Caco-2 (cell line): Measurements from ENCODE around the gene IL12RB1. TPM values are rescaled to one million over a fixed set of nuclear protein-coding genes. Genes with fewer than 3 reads are reported as not detected.
A peak's percentile ranks its signal among the peaks of the same experiment; 100 is the strongest.

Experiments used
- BruUV-seq: library from RNA; stranded (reverse); fragments of 400-500 nt; replicated peaks from 2 replicates; lab custom pipeline; 2021; lab: Mats Ljungman, UMichigan
- CTCF ChIA-PET: fragments of 300-600 bp; sonication (Branson Sonifier 250); formaldehyde crosslinking; loops from one replicate; lab custom pipeline; 2022; ENCODE audit warnings: antibody characterized with exemption; lab: Charles Lee
- POLR2A ChIA-PET: fragments of 300-600 bp; sonication (Branson Sonifier 250); formaldehyde crosslinking; loops from one replicate; lab custom pipeline; 2022; ENCODE audit warnings: antibody characterized with exemption; lab: Charles Lee
- DNase-seq, 2 experiments: peaks; one replicate each; pipeline versions ENCODE4 v3.0.0 to v3.0.0-alpha.2; 2020 to 2022
- H3K27me3 ChIP-seq: replicated peaks from 2 replicates; pipeline ENCODE4 v1.6.0; 2011; ENCODE audit warnings: low read length; ENCODE audit not compliant: control insufficient read depth, insufficient read depth
- H3K36me3 ChIP-seq: 2 replicates; pipeline ENCODE4 v1.5.1; 2011; ENCODE audit warnings: low read length; ENCODE audit not compliant: control insufficient read depth, insufficient read depth
- H3K4me1 ChIP-seq: fragments of 250-450 bp; sonication (Bioruptor Pico); 2 replicates; pipeline ENCODE4 v1.5.1; 2020; ENCODE audit warnings: mild to moderate bottlenecking
- H3K4me3 ChIP-seq: 2 replicates; pipeline ENCODE4 v1.5.1; 2011; ENCODE audit warnings: low read depth, mild to moderate bottlenecking, control low read depth, low read length
- H3K9me3 ChIP-seq: fragments of 250-450 bp; sonication (Bioruptor Pico); 2 replicates; pipeline ENCODE4 v1.5.1; 2020; ENCODE audit warnings: mild to moderate bottlenecking, moderate library complexity
- H3K27ac Mint-ChIP-seq: one replicate; pipeline ENCODE4 v1.8.0; 2022; ENCODE audit warnings: mixed read lengths; ENCODE audit not compliant: unreplicated experiment
- H3K27me3 Mint-ChIP-seq: one replicate; pipeline ENCODE4 v1.8.0; 2022; ENCODE audit warnings: mixed read lengths; ENCODE audit not compliant: insufficient read depth, unreplicated experiment
- H3K36me3 Mint-ChIP-seq: one replicate; pipeline ENCODE4 v1.8.0; 2022; ENCODE audit warnings: mild to moderate bottlenecking, mixed read lengths; ENCODE audit not compliant: insufficient read depth, unreplicated experiment
- H3K4me1 Mint-ChIP-seq: one replicate; pipeline ENCODE4 v1.8.0; 2022; ENCODE audit warnings: low read depth, mixed read lengths; ENCODE audit not compliant: unreplicated experiment
- H3K4me3 Mint-ChIP-seq: one replicate; pipeline ENCODE4 v1.8.0; 2022; ENCODE audit warnings: mild to moderate bottlenecking, moderate library complexity, mixed read lengths; ENCODE audit not compliant: unreplicated experiment
- H3K9me3 Mint-ChIP-seq: one replicate; pipeline ENCODE4 v1.8.0; 2022; ENCODE audit warnings: mixed read lengths; ENCODE audit not compliant: unreplicated experiment
- CTCF ChIP-seq, 2 experiments: fragments of 200-600 bp in 1 of 2; IDR thresholded peaks; 1 replicate in 1 of 2; 2 replicates in 1 of 2; pipeline versions ENCODE4 v1.5.1 to v1.8.0; 2011 to 2022; ENCODE audit warnings: antibody characterized with exemption in 1 of 2, control low read depth in 1 of 2, inconsistent platforms in 1 of 2, low read depth in 1 of 2, low read length in 1 of 2, mild to moderate bottlenecking in 1 of 2, moderate library complexity in 1 of 2; ENCODE audit not compliant: insufficient read depth in 1 of 2, severe bottlenecking in 1 of 2, unreplicated experiment in 1 of 2
- intact Hi-C: fragments of 100-400 bp; cut with micrococcal nuclease; formaldehyde crosslinking; loops from one replicate; pipeline ENCODE4 v1.10.0; 2022; ENCODE audit not compliant: unreplicated experiment
- total RNA-seq: library from RNA; stranded (reverse); gene quantifications from 2 replicates; pipeline ENCODE4 v1.2.3, GENCODE V29; 2022

Gene IL12RB1
- total RNA-seq, 1 experiment from 2014 or later, result not detected

GRCh38 chr19:18104793-18105131 is 18.0 kb upstream of the IL12RB1 start:
- H3K9me3 ChIP-seq, result no peaks in the 10 kb centered on the region
- no peak for TF ChIP-seq CTCF (IDR thresholded peaks at IDR 0.05; ENCODE audit: insufficient read depth in 1 of 2, low read depth in 1 of 2, low read length in 1 of 2, severe bottlenecking in 1 of 2, unreplicated experiment in 1 of 2)
- Mint-ChIP-seq H3K9me3 (no peaks in the 10 kb centered on the region), H3K4me1 (peaks cover 8% of the 10 kb centered on the region), H3K36me3 (no peaks in the 10 kb centered on the region), H3K27me3 (no peaks in the 10 kb centered on the region), H3K27ac (peak overlapping the region; percentile 45), H3K4me3 (peak overlapping the region; percentile 75)
- H3K4me1 ChIP-seq, result peaks cover 13% of the 10 kb centered on the region
- intact Hi-C loops, result no loop called here
- no peaks in the 10 kb centered on the region for H3K27me3 ChIP-seq
- CTCF ChIA-PET, result interaction anchor here (0.6 to 1.7 kb wide), 3 partner anchors 8 to 453 kb away, joined by 4 to 11 read pairs (median 8); partner anchors contain the start of gene KXD1
- peak overlapping the region; percentile 48 for H3K4me3 ChIP-seq
- POLR2A ChIA-PET, result interaction anchor here (0.5 kb wide), 1 partner anchor 76 kb away, joined by 7 read pairs; no protein-coding TSS in a partner anchor
- no peaks in the 10 kb centered on the region for H3K36me3 ChIP-seq
- DNase-seq, result no peak
- no TSS peak for BruUV-seq

GRCh38 chr19:18102916-18103542 is 16.3 kb upstream of the IL12RB1 start:
- no TSS peak for BruUV-seq
- H3K27me3 Mint-ChIP-seq, result no peaks in the 10 kb centered on the region

GRCh38 chr19:18101268-18101667 is 14.5 kb upstream of the IL12RB1 start:
- intact Hi-C loops, result no loop called here
- no peak for DNase-seq
- 0 out of 2 replicates have a peak, but pooled peaks cover 5% of the 10 kb centered on the region for H3K4me1 ChIP-seq
- CTCF ChIA-PET, result no interaction called here
- H3K27me3 ChIP-seq, result no peaks in the 10 kb centered on the region
- no peaks in the 10 kb centered on the region; the same call in 1 of the 2 replicates for H3K36me3 ChIP-seq
- no TSS peak for BruUV-seq
- Mint-ChIP-seq H3K4me1 (no peaks in the 10 kb centered on the region), H3K9me3 (no peaks in the 10 kb centered on the region), H3K4me3 (no peak overlapping the region), H3K27me3 (no peaks in the 10 kb centered on the region), H3K36me3 (no peaks in the 10 kb centered on the region), H3K27ac (no peak overlapping the region)
- TF ChIP-seq CTCF (IDR thresholded peaks at IDR 0.05; ENCODE audit: insufficient read depth in 1 of 2, low read depth in 1 of 2, low read length in 1 of 2, severe bottlenecking in 1 of 2, unreplicated experiment in 1 of 2), result no peak
- no peak overlapping the region for H3K4me3 ChIP-seq
- POLR2A ChIA-PET, result no interaction called here
- no peaks in the 10 kb centered on the region for H3K9me3 ChIP-seq

More at GRCh38 chr19:18102916-18103542, 16.3 kb upstream of the IL12RB1 start:
- Mint-ChIP-seq H3K4me1 (no peaks in the 10 kb centered on the region), H3K9me3 (no peaks in the 10 kb centered on the region), H3K27ac (no peak overlapping the region), H3K36me3 (no peaks in the 10 kb centered on the region), H3K4me3 (peak overlapping the region; percentile 61)
- POLR2A ChIA-PET, result no interaction called here
- TF ChIP-seq CTCF (IDR thresholded peaks at IDR 0.05; ENCODE audit: insufficient read depth in 1 of 2, low read depth in 1 of 2, low read length in 1 of 2, severe bottlenecking in 1 of 2, unreplicated experiment in 1 of 2), result no peak
- Histone ChIP-seq H3K4me3 (no peak overlapping the region), H3K9me3 (no peaks in the 10 kb centered on the region), H3K27me3 (no peaks in the 10 kb centered on the region), H3K36me3 (no peaks in the 10 kb centered on the region), H3K4me1 (0 out of 2 replicates have a peak, but pooled peaks cover 2% of the 10 kb centered on the region)
- intact Hi-C loops, result no loop called here
- DNase-seq, result no peak
- CTCF ChIA-PET, result no interaction called here
